ENCODE measurements around the gene LMO3. TPM values are rescaled to one million over a fixed set of nuclear protein-coding genes. Genes with fewer than 3 reads are reported as not detected.

The LMO3 gene
- total and polyA plus RNA-seq, 2 of the 8 experiments (the other 6 are each of a cell fraction or from before 2014, with no cell fraction given) = 4.7 to 16.7 TPM

DNA sequence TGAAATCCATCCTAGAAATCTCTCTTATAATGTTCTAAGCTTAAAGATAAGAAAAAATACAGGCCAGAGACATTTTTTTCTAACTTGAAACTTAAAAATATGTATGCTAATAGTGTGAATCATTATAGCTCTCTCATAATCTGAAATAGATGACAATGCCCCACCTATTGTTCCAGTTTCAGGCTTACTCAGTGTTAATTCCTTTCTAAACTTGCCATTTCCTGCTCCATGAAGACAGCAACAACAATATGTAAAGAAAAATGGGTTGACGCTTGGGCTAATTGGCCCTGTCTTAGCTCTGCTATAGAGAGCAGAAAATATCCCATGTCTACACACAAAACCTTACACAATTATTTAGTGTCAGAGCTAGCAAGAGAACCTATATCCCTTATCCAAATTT lies 37.1 kb downstream of the LMO3 start:
- no peak overlapping the region for H2AFZ ChIP-seq (ENCODE audit: low read length)
- H3K4me1 ChIP-seq (replicated peaks in 1 of 4; ENCODE audit: control insufficient read depth in 3 of 4, insufficient read depth in 4 of 4, low read length in 3 of 4) = peaks cover 0 to 5% (median 2%) of the 10 kb centered on the region in 4 experiments; a peak in 4 of 7 replicates
- H2BK20ac ChIP-seq (ENCODE audit: low read length) = no peak overlapping the region
- H4K91ac ChIP-seq (replicated peaks; ENCODE audit: insufficient read length, low read length) = no peak overlapping the region
- no peaks in the 10 kb centered on the region for H3K79me2 ChIP-seq (ENCODE audit: control insufficient read depth in 1 of 2, insufficient read depth in 2 of 2, low read length in 2 of 2)
- no peak overlapping the region for H2AK5ac ChIP-seq (ENCODE audit: low read depth, low read length)
- WGBS, 2 experiments (ENCODE audit: extremely low coverage in 1 of 2, insufficient coverage in 1 of 2, insufficient read length in 1 of 2, insufficient replicate concordance in 2 of 2, low coverage in 1 of 2, low lambda C conversion rate in 2 of 2, missing lambda C conversion rate in 1 of 2) = 85% methylated on average over 1 of the region's 1 CpG; no CpG with 5 or more reads in 1 of the 2 experiments
- H3K4ac ChIP-seq (replicated peaks; ENCODE audit: insufficient read length, low read depth, low read length) = no peak overlapping the region
- no peak overlapping the region for H2BK15ac ChIP-seq (ENCODE audit: low read length)
- no peak overlapping the region for H2BK5ac ChIP-seq (ENCODE audit: low read depth, low read length)
- no peak overlapping the region for H4K5ac ChIP-seq (ENCODE audit: insufficient read length, low read depth, low read length)
- H3K27ac ChIP-seq (ENCODE audit: low read depth, low read length) = no peak overlapping the region
- H4K8ac ChIP-seq (ENCODE audit: extremely low read depth, insufficient read depth, low read length) = no peak overlapping the region
- ChIA-PET CTCF (ENCODE audit: partially characterized antibody) (interaction anchor here (1.2 to 1.3 kb wide), 2 partner anchors 13 to 371 kb away, joined by 3 to 4 read pairs; no protein-coding TSS in a partner anchor), POLR2A (ENCODE audit: partially characterized antibody) (no interaction called here)
- TF ChIP-seq SAP30 (IDR thresholded peaks at IDR 0.05; ENCODE audit: insufficient read depth, insufficient replicate concordance, low read length) (no peak), CEBPB (IDR thresholded peaks at IDR 0.05; ENCODE audit: low read depth, low read length) (no peak), CBX5 (IDR thresholded peaks at IDR 0.05; ENCODE audit: low read depth, low read length) (no peak), RXRA (IDR thresholded peaks at IDR 0.05; ENCODE audit: insufficient read depth, low read depth, low read length) (no peak), SIRT6 (IDR thresholded peaks at IDR 0.05; ENCODE audit: low read length) (no peak), SIX5 (IDR thresholded peaks at IDR 0.05; ENCODE audit: low read depth, low read length) (no peak)
- H2BK120ac ChIP-seq (replicated peaks; ENCODE audit: low read depth, low read length) = no peak overlapping the region
- no peak overlapping the region for H3K9ac ChIP-seq (replicated peaks in 1 of 4; ENCODE audit: extremely low read depth in 1 of 4, low read depth in 3 of 4, low read length in 3 of 4)
- H3K23me2 ChIP-seq (ENCODE audit: low read depth, low read length) = no peaks in the 10 kb centered on the region
- no peak overlapping the region for H3K18ac ChIP-seq (ENCODE audit: extremely low read depth, low read length)
- no peaks in the 10 kb centered on the region for H4K20me1 ChIP-seq (replicated peaks in 1 of 2; ENCODE audit: control insufficient read depth in 1 of 2, insufficient read depth in 2 of 2, low read length in 2 of 2)
- no peak overlapping the region for H3K4me2 ChIP-seq (ENCODE audit: insufficient read depth in 1 of 2, low read depth in 2 of 2, low read length in 2 of 2)
- no peak overlapping the region for H3K4me3 ChIP-seq (ENCODE audit: extremely low read depth in 1 of 4, insufficient read depth in 2 of 4, low read depth in 3 of 4, low read length in 4 of 4)
- H3K23ac ChIP-seq (ENCODE audit: insufficient read length) = no peak overlapping the region
- no peaks in the 10 kb centered on the region for H3K36me3 ChIP-seq (ENCODE audit: control insufficient read depth in 2 of 4, insufficient read depth in 4 of 4, low read length in 3 of 4)
- H3K9me3 ChIP-seq (ENCODE audit: insufficient read depth in 2 of 2, low read depth in 1 of 2, low read length in 1 of 2) = no peaks in the 10 kb centered on the region
- H2BK12ac ChIP-seq (ENCODE audit: low read depth, low read length) = no peak overlapping the region
- no peak overlapping the region for H3K56ac ChIP-seq (replicated peaks; ENCODE audit: insufficient read length, low read depth, low read length)
- DNase-seq (ENCODE audit: low read depth in 1 of 2, low spot score in 2 of 2) = no peak
- H3K27me3 ChIP-seq (replicated peaks in 1 of 4; ENCODE audit: control insufficient read depth in 3 of 4, extremely low read depth in 1 of 4, insufficient read depth in 3 of 4, low read length in 3 of 4) = no peaks in the 10 kb centered on the region
- H3K79me1 ChIP-seq (ENCODE audit: low read depth, low read length) = no peaks in the 10 kb centered on the region
- no peak for FAIRE-seq
- no peak overlapping the region for H3K14ac ChIP-seq (ENCODE audit: insufficient read length)

Data from H1 (cell line).